ENCODE measurements around the gene ADORA2B. TPM values are rescaled to one million over a fixed set of nuclear protein-coding genes. Genes with fewer than 3 reads are reported as not detected.
"Not testable (repeated sequence)": the region's sequence is repeated elsewhere in the genome, so short reads cannot be mapped to it uniquely, and the experiment has no call there.

Gene ADORA2B
- total RNA-seq, 1 experiment from 2014 or later: 1.5 TPM

DNA sequence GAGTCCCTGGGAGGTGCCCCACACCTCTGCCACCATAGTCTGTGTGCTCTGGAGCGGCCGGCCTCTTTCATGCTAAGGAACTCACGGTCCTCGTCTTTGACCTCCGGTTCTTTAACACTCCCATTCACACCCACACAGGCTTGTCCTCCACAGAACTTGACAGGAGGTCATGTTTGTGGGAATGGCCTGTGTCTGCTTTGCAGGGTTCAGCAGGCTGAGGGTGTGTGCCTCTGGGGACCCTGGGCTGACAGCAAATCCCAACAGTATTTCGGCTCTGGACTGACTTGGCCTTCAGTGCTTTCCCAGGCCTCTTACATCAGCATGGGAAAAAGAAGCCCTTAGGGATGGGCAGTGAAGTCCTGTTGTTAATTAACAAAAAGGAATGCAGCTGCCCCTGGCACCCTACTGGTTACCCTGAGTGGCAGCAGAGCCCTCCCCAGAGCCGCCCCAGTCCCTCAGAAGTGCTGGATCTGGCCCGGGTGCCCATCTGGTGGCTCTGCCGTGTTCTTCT, 35.4 kb upstream of the ADORA2B start:
- H3K4me1 ChIP-seq: no peaks in the 10 kb centered on the region
- no peaks in the 10 kb centered on the region for H3K9me3 Mint-ChIP-seq (ENCODE audit: unreplicated experiment)
- BruUV-seq (replicated peaks): no TSS peak

DNA sequence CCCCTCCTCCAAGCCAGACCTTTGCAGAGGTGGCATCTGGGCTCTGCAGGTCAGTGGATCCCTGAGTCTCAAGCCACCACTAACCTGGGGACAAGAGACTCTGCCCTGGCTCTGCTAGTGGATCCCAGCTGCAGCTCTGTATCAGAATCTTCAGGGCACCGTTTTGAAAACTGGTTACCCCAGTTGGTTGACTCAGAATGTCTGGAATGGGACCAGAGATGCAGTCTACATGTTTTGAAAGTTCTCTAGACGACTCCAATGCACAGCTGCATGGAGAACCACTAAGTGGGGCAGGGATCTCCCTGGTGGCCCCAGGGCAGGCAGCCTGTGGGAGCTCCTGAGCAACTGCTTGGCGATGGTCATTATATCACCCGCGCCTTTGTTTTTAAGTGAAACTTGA, 34.1 kb upstream of the ADORA2B start:
- H3K27me3 ChIP-seq (replicated peaks; ENCODE audit: control insufficient read depth, insufficient read depth, low read length): no peaks in the 10 kb centered on the region

More for the DNA sequence above, 35.4 kb upstream of the ADORA2B start:
- Mint-ChIP-seq H3K4me3 (ENCODE audit: unreplicated experiment) (no peak overlapping the region), H3K27me3 (ENCODE audit: insufficient read depth, unreplicated experiment) (no peaks in the 10 kb centered on the region), H3K36me3 (ENCODE audit: insufficient read depth, unreplicated experiment) (no peaks in the 10 kb centered on the region), H3K4me1 (ENCODE audit: low read depth, unreplicated experiment) (no peaks in the 10 kb centered on the region), H3K27ac (ENCODE audit: unreplicated experiment) (no peak overlapping the region)
- no peaks in the 10 kb centered on the region for H3K36me3 ChIP-seq (ENCODE audit: control insufficient read depth, insufficient read depth, low read length)
- CTCF ChIA-PET: no interaction called here
- POLR2A ChIA-PET: no interaction called here
- H3K4me3 ChIP-seq (ENCODE audit: low read depth, low read length): no peak overlapping the region
- TF ChIP-seq, protein P1, sequence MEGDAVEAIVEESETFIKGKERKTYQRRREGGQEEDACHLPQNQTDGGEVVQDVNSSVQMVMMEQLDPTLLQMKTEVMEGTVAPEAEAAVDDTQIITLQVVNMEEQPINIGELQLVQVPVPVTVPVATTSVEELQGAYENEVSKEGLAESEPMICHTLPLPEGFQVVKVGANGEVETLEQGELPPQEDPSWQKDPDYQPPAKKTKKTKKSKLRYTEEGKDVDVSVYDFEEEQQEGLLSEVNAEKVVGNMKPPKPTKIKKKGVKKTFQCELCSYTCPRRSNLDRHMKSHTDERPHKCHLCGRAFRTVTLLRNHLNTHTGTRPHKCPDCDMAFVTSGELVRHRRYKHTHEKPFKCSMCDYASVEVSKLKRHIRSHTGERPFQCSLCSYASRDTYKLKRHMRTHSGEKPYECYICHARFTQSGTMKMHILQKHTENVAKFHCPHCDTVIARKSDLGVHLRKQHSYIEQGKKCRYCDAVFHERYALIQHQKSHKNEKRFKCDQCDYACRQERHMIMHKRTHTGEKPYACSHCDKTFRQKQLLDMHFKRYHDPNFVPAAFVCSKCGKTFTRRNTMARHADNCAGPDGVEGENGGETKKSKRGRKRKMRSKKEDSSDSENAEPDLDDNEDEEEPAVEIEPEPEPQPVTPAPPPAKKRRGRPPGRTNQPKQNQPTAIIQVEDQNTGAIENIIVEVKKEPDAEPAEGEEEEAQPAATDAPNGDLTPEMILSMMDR (IDR thresholded peaks at IDR 0.05; ENCODE audit: insufficient read depth in 1 of 2, low read depth in 1 of 2, low read length in 1 of 2, severe bottlenecking in 1 of 2, unreplicated experiment in 1 of 2): no peak
- intact Hi-C loops (cut with micrococcal nuclease; ENCODE audit: unreplicated experiment): no loop called here
- no peaks in the 10 kb centered on the region for H3K27me3 ChIP-seq (replicated peaks; ENCODE audit: control insufficient read depth, insufficient read depth, low read length)
- DNase-seq: no peak
- H3K9me3 ChIP-seq: no peaks in the 10 kb centered on the region

DNA sequence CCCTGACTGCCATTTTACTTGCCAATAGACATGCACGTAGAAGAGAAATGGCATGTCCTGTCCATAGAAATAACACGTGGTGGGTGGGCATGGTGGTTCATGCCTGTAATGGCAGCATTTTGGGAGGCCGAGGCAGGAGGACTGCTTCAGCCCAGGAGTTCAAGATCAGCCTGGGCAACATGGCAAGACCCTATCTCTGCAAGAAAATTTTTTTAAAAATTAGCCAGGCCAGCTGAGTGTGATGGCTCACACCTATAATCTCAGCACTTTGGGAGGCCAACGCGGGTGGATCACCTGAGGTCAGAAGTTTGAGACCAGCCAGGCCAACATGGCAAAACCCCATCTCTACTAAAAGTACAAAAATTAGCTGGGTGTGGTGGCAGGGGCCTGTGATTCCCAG, 33.2 kb upstream of the ADORA2B start:
- H3K9me3 ChIP-seq; DNase-seq; H3K4me3 Mint-ChIP-seq (ENCODE audit: unreplicated experiment); H3K36me3 ChIP-seq (ENCODE audit: control insufficient read depth, insufficient read depth, low read length); H3K27me3 ChIP-seq (replicated peaks; ENCODE audit: control insufficient read depth, insufficient read depth, low read length); intact Hi-C loops (cut with micrococcal nuclease; ENCODE audit: unreplicated experiment); H3K36me3 Mint-ChIP-seq (ENCODE audit: insufficient read depth, unreplicated experiment); BruUV-seq (replicated peaks); H3K4me1 Mint-ChIP-seq (ENCODE audit: low read depth, unreplicated experiment); H3K4me1 ChIP-seq; POLR2A ChIA-PET; CTCF ChIA-PET; H3K27me3 Mint-ChIP-seq (ENCODE audit: insufficient read depth, unreplicated experiment); H3K4me3 ChIP-seq (ENCODE audit: low read depth, low read length); H3K9me3 Mint-ChIP-seq (ENCODE audit: unreplicated experiment); H3K27ac Mint-ChIP-seq (ENCODE audit: unreplicated experiment): not testable (repeated sequence)

More for the DNA sequence above, 34.1 kb upstream of the ADORA2B start:
- Histone ChIP-seq H3K4me3 (ENCODE audit: low read depth, low read length) (no peak overlapping the region), H3K9me3 (no peaks in the 10 kb centered on the region), H3K36me3 (ENCODE audit: control insufficient read depth, insufficient read depth, low read length) (no peaks in the 10 kb centered on the region), H3K4me1 (no peaks in the 10 kb centered on the region)
- DNase-seq: no peak
- Mint-ChIP-seq H3K27ac (ENCODE audit: unreplicated experiment) (no peak overlapping the region), H3K4me1 (ENCODE audit: low read depth, unreplicated experiment) (no peaks in the 10 kb centered on the region), H3K36me3 (ENCODE audit: insufficient read depth, unreplicated experiment) (no peaks in the 10 kb centered on the region), H3K9me3 (ENCODE audit: unreplicated experiment) (no peaks in the 10 kb centered on the region), H3K4me3 (ENCODE audit: unreplicated experiment) (no peak overlapping the region), H3K27me3 (ENCODE audit: insufficient read depth, unreplicated experiment) (no peaks in the 10 kb centered on the region)
- TF ChIP-seq, protein P1 (IDR thresholded peaks at IDR 0.05; ENCODE audit: insufficient read depth in 1 of 2, low read depth in 1 of 2, low read length in 1 of 2, severe bottlenecking in 1 of 2, unreplicated experiment in 1 of 2): no peak
- POLR2A ChIA-PET: no interaction called here
- intact Hi-C loops (cut with micrococcal nuclease; ENCODE audit: unreplicated experiment): no loop called here
- no TSS peak for BruUV-seq (replicated peaks)
- CTCF ChIA-PET: no interaction called here

DNA sequence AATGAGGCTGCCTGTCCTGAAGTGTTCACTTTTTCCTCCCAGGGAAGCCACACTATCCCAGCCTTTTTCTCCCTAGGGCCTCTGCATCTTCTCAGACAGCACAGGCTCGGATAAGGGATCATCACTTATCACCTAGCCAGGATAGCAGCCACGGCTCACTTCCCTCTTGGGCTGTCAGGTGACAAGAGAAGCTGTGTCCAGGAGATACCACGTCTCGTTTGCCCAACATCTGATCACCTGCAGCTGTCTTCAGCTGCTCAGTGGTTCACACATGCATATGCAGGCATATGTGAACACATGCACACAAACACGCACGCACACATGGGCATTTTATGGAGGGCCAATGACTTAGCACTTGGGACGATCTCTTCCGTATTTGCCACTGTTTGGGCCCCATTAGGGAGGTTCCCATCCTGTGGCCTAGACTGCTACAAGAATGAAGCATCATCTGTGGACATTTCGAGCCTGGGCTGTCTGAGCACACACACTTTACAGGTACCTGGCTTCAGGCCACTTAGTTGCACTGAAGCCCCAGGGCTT, 32.4 kb upstream of the ADORA2B start:
- Mint-ChIP-seq H3K9me3 (ENCODE audit: unreplicated experiment) (no peaks in the 10 kb centered on the region), H3K4me3 (ENCODE audit: unreplicated experiment) (no peak overlapping the region), H3K36me3 (ENCODE audit: insufficient read depth, unreplicated experiment) (no peaks in the 10 kb centered on the region), H3K27me3 (ENCODE audit: insufficient read depth, unreplicated experiment) (no peaks in the 10 kb centered on the region), H3K27ac (ENCODE audit: unreplicated experiment) (no peak overlapping the region), H3K4me1 (ENCODE audit: low read depth, unreplicated experiment) (no peaks in the 10 kb centered on the region)
- ChIA-PET POLR2A (no interaction called here), CTCF (no interaction called here)
- no peaks in the 10 kb centered on the region for H3K4me1 ChIP-seq
- TF ChIP-seq, protein P1 (IDR thresholded peaks at IDR 0.05; ENCODE audit: insufficient read depth in 1 of 2, low read depth in 1 of 2, low read length in 1 of 2, severe bottlenecking in 1 of 2, unreplicated experiment in 1 of 2): no peak
- BruUV-seq (replicated peaks): no TSS peak
- no peak for DNase-seq
- no peaks in the 10 kb centered on the region for H3K9me3 ChIP-seq
- H3K36me3 ChIP-seq (ENCODE audit: control insufficient read depth, insufficient read depth, low read length): no peaks in the 10 kb centered on the region
- no peaks in the 10 kb centered on the region for H3K27me3 ChIP-seq (replicated peaks; ENCODE audit: control insufficient read depth, insufficient read depth, low read length)
- intact Hi-C loops (cut with micrococcal nuclease; ENCODE audit: unreplicated experiment): no loop called here
- H3K4me3 ChIP-seq (ENCODE audit: low read depth, low read length): no peak overlapping the region
